ENCODE results near the gene KIAA1958. TPM values are rescaled to one million over a fixed set of nuclear protein-coding genes. Genes with fewer than 3 reads are reported as not detected.

The KIAA1958 gene
- total and polyA plus RNA-seq, 2 of the 8 experiments (the other 6 are each of a cell fraction or from before 2014, with no cell fraction given): 11.4 to 43.8 TPM

- no peak overlapping the region for H2BK15ac ChIP-seq (ENCODE audit: low read length)
- TF ChIP-seq RFX5 (IDR thresholded peaks at IDR 0.05; ENCODE audit: borderline replicate concordance, low read depth, low read length) (no peak), FOSL1 (IDR thresholded peaks at IDR 0.05; ENCODE audit: insufficient read depth, low read depth, low read length) (no peak), ZNF274 (IDR thresholded peaks at IDR 0.05; ENCODE audit: borderline replicate concordance, extremely low read depth, low read length) (no peak), EZH2 (IDR thresholded peaks at IDR 0.05; ENCODE audit: low read depth, low read length, severe bottlenecking) (no peak), BCL11A (IDR thresholded peaks at IDR 0.05; ENCODE audit: low read depth in 2 of 2, low read length in 2 of 2) (no peak), SP4 (IDR thresholded peaks at IDR 0.05; ENCODE audit: low read length) (no peak), CHD2 (IDR thresholded peaks at IDR 0.05; ENCODE audit: low read length) (no peak), SP2 (IDR thresholded peaks at IDR 0.05; ENCODE audit: low read length) (no peak), POU5F1 (IDR thresholded peaks at IDR 0.05; ENCODE audit: low read depth, low read length) (no peak), EP300 (IDR thresholded peaks at IDR 0.05; ENCODE audit: borderline replicate concordance in 1 of 2, low read depth in 2 of 2, low read length in 2 of 2) (no peak)
- TF ChIP-seq, protein P1, sequence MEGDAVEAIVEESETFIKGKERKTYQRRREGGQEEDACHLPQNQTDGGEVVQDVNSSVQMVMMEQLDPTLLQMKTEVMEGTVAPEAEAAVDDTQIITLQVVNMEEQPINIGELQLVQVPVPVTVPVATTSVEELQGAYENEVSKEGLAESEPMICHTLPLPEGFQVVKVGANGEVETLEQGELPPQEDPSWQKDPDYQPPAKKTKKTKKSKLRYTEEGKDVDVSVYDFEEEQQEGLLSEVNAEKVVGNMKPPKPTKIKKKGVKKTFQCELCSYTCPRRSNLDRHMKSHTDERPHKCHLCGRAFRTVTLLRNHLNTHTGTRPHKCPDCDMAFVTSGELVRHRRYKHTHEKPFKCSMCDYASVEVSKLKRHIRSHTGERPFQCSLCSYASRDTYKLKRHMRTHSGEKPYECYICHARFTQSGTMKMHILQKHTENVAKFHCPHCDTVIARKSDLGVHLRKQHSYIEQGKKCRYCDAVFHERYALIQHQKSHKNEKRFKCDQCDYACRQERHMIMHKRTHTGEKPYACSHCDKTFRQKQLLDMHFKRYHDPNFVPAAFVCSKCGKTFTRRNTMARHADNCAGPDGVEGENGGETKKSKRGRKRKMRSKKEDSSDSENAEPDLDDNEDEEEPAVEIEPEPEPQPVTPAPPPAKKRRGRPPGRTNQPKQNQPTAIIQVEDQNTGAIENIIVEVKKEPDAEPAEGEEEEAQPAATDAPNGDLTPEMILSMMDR (IDR thresholded peaks at IDR 0.05; ENCODE audit: control extremely low read depth in 1 of 3, insufficient read depth in 1 of 3, low read depth in 1 of 3, low read length in 3 of 3): no peak
Measured at GRCh38 chr9:112503170-112503569, 16.5 kb downstream of the KIAA1958 start.

More at GRCh38 chr9:112503170-112503569, 16.5 kb downstream of the KIAA1958 start:
- H2AK5ac ChIP-seq (ENCODE audit: low read depth, low read length): no peak overlapping the region
- no peak overlapping the region for H4K5ac ChIP-seq (ENCODE audit: insufficient read length, low read depth, low read length)
- H3K56ac ChIP-seq (replicated peaks; ENCODE audit: insufficient read length, low read depth, low read length): no peak overlapping the region
- H3K4me3 ChIP-seq (ENCODE audit: extremely low read depth in 1 of 4, insufficient read depth in 2 of 4, low read depth in 3 of 4, low read length in 4 of 4): no peak overlapping the region
- H4K91ac ChIP-seq (replicated peaks; ENCODE audit: insufficient read length, low read length): no peak overlapping the region
- H2AFZ ChIP-seq (ENCODE audit: low read length): no peak overlapping the region
- ChIA-PET CTCF (ENCODE audit: partially characterized antibody) (interaction anchor here (0.6 kb wide), 1 partner anchor 479 kb away, joined by 5 read pairs; no protein-coding TSS in a partner anchor), POLR2A (ENCODE audit: partially characterized antibody) (interaction anchor here (0.7 to 1.2 kb wide), 3 partner anchors 13 to 40 kb away, joined by 3 to 5 read pairs (median 3); no protein-coding TSS in a partner anchor)
- DNase-seq (ENCODE audit: low read depth in 1 of 2, low spot score in 2 of 2): no peak
- no peak overlapping the region for H3K4ac ChIP-seq (replicated peaks; ENCODE audit: insufficient read length, low read depth, low read length)
- H3K4me2 ChIP-seq (ENCODE audit: insufficient read depth in 1 of 2, low read depth in 2 of 2, low read length in 2 of 2): no peak overlapping the region
- no peak overlapping the region for H2BK120ac ChIP-seq (replicated peaks; ENCODE audit: low read depth, low read length)
- no peak overlapping the region for H2BK5ac ChIP-seq (ENCODE audit: low read depth, low read length)
- H3K4me1 ChIP-seq (replicated peaks in 1 of 4; ENCODE audit: control insufficient read depth in 3 of 4, insufficient read depth in 4 of 4, low read length in 3 of 4): peaks cover 0 to 4% (median 0%) of the 10 kb centered on the region in 4 experiments; a peak in 2 of 7 replicates
- no peak overlapping the region for H3K14ac ChIP-seq (ENCODE audit: insufficient read length)
- no peak overlapping the region for H2BK12ac ChIP-seq (ENCODE audit: low read depth, low read length)
- H3K27me3 ChIP-seq (replicated peaks in 1 of 4; ENCODE audit: control insufficient read depth in 3 of 4, extremely low read depth in 1 of 4, insufficient read depth in 3 of 4, low read length in 3 of 4): no peaks in the 10 kb centered on the region
- H3K23ac ChIP-seq (ENCODE audit: insufficient read length): no peak overlapping the region
- H3K79me2 ChIP-seq (ENCODE audit: control insufficient read depth in 1 of 2, insufficient read depth in 2 of 2, low read length in 2 of 2): peaks cover 4 to 92% of the 10 kb centered on the region in 2 experiments; a peak in 3 of 4 replicates
- no peak overlapping the region for H3K18ac ChIP-seq (ENCODE audit: extremely low read depth, low read length)
- H3K79me1 ChIP-seq (ENCODE audit: low read depth, low read length): peaks cover 5% of the 10 kb centered on the region
- no peaks in the 10 kb centered on the region; a peak in 2 of 8 replicates for H3K36me3 ChIP-seq (ENCODE audit: control insufficient read depth in 2 of 4, insufficient read depth in 4 of 4, low read length in 3 of 4)
- no peak for FAIRE-seq
- H3K9me3 ChIP-seq (ENCODE audit: insufficient read depth in 2 of 2, low read depth in 1 of 2, low read length in 1 of 2): no peaks in the 10 kb centered on the region
- H3K23me2 ChIP-seq (ENCODE audit: low read depth, low read length): no peaks in the 10 kb centered on the region
- H2BK20ac ChIP-seq (ENCODE audit: low read length): no peak overlapping the region
- no peak overlapping the region for H3K27ac ChIP-seq (ENCODE audit: low read depth, low read length)
- no peak overlapping the region for H3K9ac ChIP-seq (replicated peaks in 1 of 4; ENCODE audit: extremely low read depth in 1 of 4, low read depth in 3 of 4, low read length in 3 of 4)
- H4K20me1 ChIP-seq (replicated peaks in 1 of 2; ENCODE audit: control insufficient read depth in 1 of 2, insufficient read depth in 2 of 2, low read length in 2 of 2): peaks cover 0 to 5% of the 10 kb centered on the region in 2 experiments
- WGBS, 2 experiments (ENCODE audit: extremely low coverage in 1 of 2, insufficient coverage in 1 of 2, insufficient read length in 1 of 2, insufficient replicate concordance in 2 of 2, low coverage in 1 of 2, low lambda C conversion rate in 2 of 2, missing lambda C conversion rate in 1 of 2): 90% methylated on average over 5 of the region's 5 CpGs; no CpG with 5 or more reads in 1 of the 2 experiments
- no peak overlapping the region for H4K8ac ChIP-seq (ENCODE audit: extremely low read depth, insufficient read depth, low read length)

Data from H1 (cell line).